Testis (tissue), 2 donors: ENCODE measurements around the gene WFIKKN1.

Source experiments
- CTCF ChIP-seq, 3 experiments: fragments of 450-650 bp in 2 of 3; fragments of 200-600 bp in 1 of 3; sonication (generic) in 1 of 3; IDR thresholded peaks; one replicate each; pipeline ENCODE4 v1.5.1; 2016 to 2019; ENCODE audit warnings: antibody characterized with exemption in 3 of 3, mild to moderate bottlenecking in 2 of 3, moderate library complexity in 1 of 3
- POLR2A ChIP-seq: fragments of 450-650 bp; IDR thresholded peaks from one replicate; pipeline ENCODE4 v1.6.1; 2017; ENCODE audit warnings: antibody characterized with exemption, mild to moderate bottlenecking, moderate library complexity

GRCh38 chr16:588639-588888 lies 42.2 kb upstream of the WFIKKN1 start:
- TF ChIP-seq CTCF (IDR thresholded peaks at IDR 0.05) (no peak), POLR2A (no peak)
